Activated CD4-positive, alpha-beta T cell treated with anti-CD3 and anti-CD28 coated beads for 1 hour (primary cell): ENCODE results near the gene RIT1.
A peak's percentile ranks its signal among the peaks of the same experiment; 100 is the strongest.

Experiments used
- DNase-seq: peaks from one replicate; pipeline ENCODE4 v3.0.0-alpha.2; 2020

RIT1 gene

GRCh38 chr1:155888481-155888880, 22.7 kb downstream of the RIT1 start:
- no peak for DNase-seq

GRCh38 chr1:155884982-155885381, 26.2 kb downstream of the RIT1 start:
- DNase-seq, result no peak

DNA sequence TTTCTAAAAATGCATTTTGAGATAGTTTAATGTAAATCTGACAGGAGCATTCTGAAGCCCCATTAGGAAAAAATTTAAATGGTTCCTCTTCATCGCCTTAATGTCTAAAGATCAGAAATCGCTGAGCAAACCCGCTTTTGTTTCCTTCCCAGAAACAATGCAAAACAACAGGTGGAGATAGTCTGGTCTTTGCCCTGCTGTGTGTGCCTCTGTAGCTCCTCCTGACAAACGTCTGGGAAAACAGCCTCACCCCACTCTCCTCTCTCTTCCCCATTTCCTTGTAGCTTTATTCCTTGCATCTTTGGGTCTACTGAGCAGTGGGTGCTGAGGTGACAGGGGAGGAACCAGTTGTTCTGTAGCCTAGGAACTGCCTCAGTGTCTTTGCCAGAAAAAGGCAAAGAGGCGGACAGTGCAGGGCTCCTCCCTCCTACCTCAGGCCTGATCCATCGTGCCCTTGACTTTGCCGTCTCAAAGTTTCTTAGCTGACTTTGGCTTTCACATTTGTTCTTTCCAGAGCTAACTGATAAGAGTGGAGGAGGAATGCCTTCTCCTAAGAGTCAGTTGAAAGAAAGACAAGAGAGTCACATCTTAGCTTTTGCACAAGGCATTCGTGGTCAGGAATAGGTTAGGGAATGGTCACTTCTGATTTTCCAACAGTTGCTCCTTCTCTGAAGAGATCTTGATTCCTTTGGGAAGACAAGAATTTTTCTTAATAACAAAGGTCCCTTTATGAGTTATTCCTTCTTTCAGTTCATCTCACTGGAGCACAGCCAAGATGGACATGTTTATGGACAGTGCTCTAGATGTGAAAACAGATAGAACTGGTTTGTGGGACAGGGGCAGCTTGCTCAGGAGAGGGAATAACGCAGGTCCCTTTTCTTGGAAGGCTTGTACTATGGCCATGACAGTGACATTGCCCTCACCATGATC, 26.9 kb downstream of the RIT1 start:
- DNase-seq, result no peak

DNA sequence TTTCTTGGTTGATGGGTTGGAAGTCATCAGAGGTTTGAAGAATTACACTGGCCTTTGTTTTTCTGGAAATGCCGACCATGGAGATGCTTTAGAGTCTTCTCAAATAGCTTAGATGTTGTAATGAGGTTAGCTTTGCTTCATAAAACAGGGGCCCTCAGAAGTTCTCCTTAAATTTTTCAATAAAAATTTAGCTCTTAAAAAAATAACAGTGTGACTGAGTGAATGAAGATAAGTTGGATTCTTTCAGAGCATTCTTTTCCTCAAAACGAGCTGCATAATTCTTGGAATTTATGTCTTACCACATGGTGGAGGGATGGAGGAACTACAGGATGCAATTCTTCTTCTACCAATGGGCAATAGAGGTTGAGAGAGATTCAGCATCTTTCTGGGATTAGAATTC, 28.4 kb downstream of the RIT1 start:
- DNase-seq, result no peak

GRCh38 chr1:155882235-155882634, 28.9 kb downstream of the RIT1 start:
- DNase-seq, result no peak

DNA sequence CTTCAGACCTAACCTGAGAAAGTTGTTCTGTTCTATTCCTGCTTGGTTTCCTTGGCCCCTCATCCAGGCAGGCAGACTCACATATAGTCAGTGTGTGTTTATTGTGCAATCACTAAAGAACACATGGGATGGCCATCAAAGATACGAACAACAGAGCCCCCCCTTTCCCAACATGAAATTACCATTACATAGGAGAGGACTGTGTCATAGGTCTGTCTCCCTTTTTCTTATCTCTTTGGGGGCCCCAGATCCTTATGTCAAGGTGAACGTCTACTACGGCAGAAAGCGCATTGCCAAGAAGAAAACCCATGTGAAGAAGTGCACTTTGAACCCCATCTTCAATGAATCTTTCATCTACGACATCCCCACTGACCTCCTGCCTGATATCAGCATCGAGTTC, 30.2 kb downstream of the RIT1 start:
- no peak for DNase-seq

DNA sequence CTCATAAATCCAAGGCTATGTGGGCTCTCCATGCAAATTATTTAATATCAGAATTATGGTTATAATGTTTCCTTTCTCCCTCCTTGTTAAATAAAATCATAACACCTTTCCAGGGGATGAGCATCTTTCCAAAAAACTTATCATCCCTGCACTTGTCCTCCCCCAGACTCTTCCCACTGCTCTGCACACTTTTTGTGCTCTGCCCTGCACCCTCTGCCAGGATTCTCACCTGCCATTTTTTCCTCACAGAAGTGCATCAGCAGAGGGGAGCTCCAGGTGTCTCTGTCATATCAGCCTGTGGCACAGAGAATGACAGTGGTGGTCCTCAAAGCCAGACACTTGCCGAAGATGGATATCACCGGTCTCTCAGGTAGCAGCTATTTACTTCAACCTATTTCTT, 30.9 kb downstream of the RIT1 start:
- DNase-seq, result no peak

GRCh38 chr1:155877945-155878344, 33.2 kb downstream of the RIT1 start:
- DNase-seq, result no peak

GRCh38 chr1:155873860-155874259, 37.3 kb downstream of the RIT1 start:
- DNase-seq, result no peak

- no peak for DNase-seq
Observed at GRCh38 chr1:155872527-155872926, 38.6 kb downstream of the RIT1 start.

GRCh38 chr1:155871390-155871789, 39.8 kb downstream of the RIT1 start:
- DNase-seq, result no peak

GRCh38 chr1:155867766-155868165, 43.4 kb downstream of the RIT1 start:
- no peak for DNase-seq

DNA sequence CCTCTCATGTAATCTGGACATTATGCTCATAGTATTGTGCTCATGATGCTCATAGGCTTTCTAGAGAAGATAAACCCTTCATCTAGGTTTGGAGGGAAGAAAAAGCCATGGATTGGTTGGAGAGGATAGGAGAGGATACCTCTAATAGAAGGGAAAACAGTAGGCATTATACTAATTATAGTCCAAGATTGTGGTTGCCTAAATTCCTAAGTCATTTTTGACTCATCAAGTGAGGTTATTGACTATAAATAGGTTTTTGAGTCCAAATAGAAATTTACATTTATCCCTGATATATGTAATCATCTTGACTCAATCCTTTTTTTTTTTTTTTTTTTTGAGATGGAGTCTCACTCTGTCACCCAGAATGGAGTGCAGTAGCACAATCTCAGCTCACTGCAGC, 46.8 kb downstream of the RIT1 start:
- no peak for DNase-seq

- no peak for DNase-seq
Observed at GRCh38 chr1:155861896-155862295, 49.3 kb downstream of the RIT1 start.

- no peak for DNase-seq
Observed at GRCh38 chr1:155860970-155861510, 50.1 kb downstream of the RIT1 start.

DNA sequence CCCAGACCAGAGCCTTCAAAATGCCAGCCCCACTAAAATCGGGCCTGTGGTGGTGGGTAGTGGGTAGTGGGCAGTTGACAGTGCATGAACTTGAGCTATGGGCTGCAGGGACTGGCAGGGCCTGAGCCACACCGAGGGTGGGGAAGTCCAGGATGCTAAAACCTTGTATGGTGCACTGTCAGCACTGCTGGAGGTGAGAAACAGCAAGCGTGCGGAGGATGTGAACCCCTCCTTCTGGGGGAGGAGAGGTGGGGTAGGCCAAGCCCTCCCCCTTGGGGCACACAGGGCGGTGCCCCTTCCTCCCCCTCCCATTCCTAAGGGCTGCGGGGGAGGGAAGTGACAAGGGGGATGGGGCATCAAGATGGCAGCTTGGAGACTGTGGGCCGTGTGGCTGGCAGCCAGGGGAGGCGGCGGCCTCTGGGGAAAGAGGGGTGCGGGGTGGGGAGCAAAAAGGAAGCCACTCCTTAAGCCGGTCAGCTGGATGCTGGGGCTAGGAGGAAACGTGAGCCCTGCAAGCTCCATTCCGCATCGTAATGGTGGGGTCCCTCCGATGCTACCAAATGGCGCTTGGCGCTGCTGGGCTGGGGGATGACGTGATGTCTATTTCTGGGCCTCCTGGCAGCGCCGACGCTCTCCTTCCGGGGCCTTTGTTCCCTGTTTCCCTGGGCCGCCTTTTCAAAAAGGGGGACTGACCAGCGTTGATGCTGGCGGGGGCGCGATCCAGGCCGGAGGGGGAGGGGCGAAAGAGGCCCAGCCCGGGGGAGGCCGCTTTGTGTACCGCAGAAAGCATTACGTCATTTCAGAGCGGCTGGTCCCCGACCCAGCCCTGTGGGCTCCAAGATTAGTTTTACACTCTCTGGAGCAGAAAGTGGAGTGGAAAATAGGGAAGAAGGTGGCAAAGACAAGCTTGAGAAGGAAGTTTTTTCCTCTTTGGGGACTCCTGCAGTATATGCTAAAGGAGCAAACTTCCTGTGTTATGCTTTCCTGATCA, 51.0 kb downstream of the RIT1 start:
- DNase-seq, result peak; percentile 9

DNA sequence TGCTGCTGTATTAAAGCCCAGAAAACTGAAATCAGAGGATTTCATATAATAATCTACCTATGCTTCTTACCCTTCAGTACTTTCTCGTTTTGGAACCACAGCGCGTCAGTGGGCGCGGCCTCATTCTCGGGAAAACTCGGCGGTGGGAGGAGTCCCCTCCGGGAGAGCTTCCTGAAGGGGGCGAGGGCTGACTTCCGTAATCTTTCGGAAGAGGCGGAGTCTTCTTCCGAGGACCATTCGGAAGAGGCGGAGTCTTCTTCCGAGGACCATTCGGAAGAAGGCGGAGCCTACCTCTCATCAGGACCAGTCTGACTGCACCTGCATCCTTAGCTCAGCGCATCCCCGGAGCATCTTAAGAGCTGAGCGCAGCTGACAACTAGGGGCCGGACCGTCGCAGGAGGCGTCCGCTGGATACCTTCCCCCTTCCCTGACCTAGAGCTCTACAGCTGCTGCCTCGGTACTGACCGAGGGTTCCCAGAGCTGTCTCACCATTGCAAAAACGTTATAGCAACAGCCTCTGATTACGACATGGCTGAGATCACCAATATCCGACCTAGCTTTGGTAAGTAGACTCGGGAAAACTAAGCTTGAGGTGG, 51.8 kb downstream of the RIT1 start, which contains the start of gene SYT11:
TSS of gene SYT11 (plus strand) at position 334 of the 596 bp plus-strand sequence. CDS start at position 529, 195 bp downstream.
- DNase-seq, result peak; percentile 86

- DNase-seq, result no peak
Observed at GRCh38 chr1:155858800-155859233, 52.3 kb downstream of the RIT1 start.

GRCh38 chr1:155856975-155857930, 53.9 kb downstream of the RIT1 start, which contains the start of gene GON4L:
TSS of gene GON4L (minus strand) at chr1:155857214. CDS start at chr1:155853780, 3,434 bp downstream.
- DNase-seq, result peak; percentile 81

GRCh38 chr1:155856257-155856974, 54.7 kb downstream of the RIT1 start:
- no peak for DNase-seq

DNA sequence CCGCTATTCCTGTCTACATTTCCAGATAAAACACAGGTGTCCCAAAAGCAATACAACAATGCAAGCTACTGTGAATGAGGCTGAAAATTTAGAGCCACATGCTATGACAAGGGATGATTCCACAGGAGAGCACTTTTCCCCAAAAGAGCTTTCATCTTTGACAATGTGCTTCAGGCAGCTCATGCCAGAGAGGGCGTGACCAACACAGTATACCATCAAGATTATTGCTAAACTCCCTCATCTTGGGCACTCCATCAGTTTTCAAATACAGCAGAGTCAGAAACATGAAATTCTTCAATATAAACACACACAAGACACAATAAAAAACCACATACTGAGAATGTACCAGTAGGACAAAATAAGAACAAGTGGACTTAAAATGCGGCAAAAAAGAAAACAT, 60.8 kb downstream of the RIT1 start:
- DNase-seq, result no peak
